ENCODE measurements around the gene C17orf58. TPM values are rescaled to one million over a fixed set of nuclear protein-coding genes. Genes with fewer than 3 reads are reported as not detected.
A peak's percentile ranks its signal among the peaks of the same experiment; 100 is the strongest.
"Not testable (repeated sequence)": the region's sequence is repeated elsewhere in the genome, so short reads cannot be mapped to it uniquely, and the experiment has no call there.

The C17orf58 gene
- total and polyA plus RNA-seq, 2 of the 8 experiments (the other 6 are each of a cell fraction or from before 2014, with no cell fraction given): 22.6 to 24.1 TPM

DNA sequence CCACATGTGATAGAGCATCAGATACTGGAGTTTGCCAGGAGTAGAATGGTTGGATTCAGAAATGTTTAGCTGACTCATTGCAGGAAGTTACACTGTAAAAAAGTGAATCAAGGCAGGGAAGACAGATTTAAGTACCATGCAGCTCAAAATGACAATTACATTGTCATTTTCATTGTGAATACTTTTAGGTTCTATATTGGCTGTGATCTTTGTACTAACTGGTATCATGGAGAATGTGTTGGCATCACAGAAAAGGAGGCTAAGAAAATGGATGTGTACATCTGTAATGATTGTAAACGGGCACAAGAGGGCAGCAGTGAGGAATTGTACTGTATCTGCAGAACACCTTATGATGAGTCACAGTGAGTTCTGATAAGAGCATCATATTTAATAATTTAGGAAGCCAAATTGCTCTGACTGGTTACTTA is 33.1 kb downstream of the C17orf58 start:
- H2BK12ac ChIP-seq (ENCODE audit: low read depth, low read length); H4K8ac ChIP-seq (ENCODE audit: extremely low read depth, insufficient read depth, low read length); H4K91ac ChIP-seq (replicated peaks; ENCODE audit: insufficient read length, low read length); POLR2A ChIA-PET (ENCODE audit: partially characterized antibody); H3K4me2 ChIP-seq (ENCODE audit: insufficient read depth in 1 of 2, low read depth in 2 of 2, low read length in 2 of 2); H3K23ac ChIP-seq (ENCODE audit: insufficient read length); H4K5ac ChIP-seq (ENCODE audit: insufficient read length, low read depth, low read length); H3K23me2 ChIP-seq (ENCODE audit: low read depth, low read length); H2BK5ac ChIP-seq (ENCODE audit: low read depth, low read length); H3K9ac ChIP-seq (replicated peaks in 1 of 4; ENCODE audit: extremely low read depth in 1 of 4, low read depth in 3 of 4, low read length in 3 of 4); H3K4me3 ChIP-seq (ENCODE audit: extremely low read depth in 1 of 4, insufficient read depth in 2 of 4, low read depth in 3 of 4, low read length in 4 of 4); H3K4ac ChIP-seq (replicated peaks; ENCODE audit: insufficient read length, low read depth, low read length); H3K4me1 ChIP-seq (replicated peaks in 1 of 4; ENCODE audit: control insufficient read depth in 3 of 4, insufficient read depth in 4 of 4, low read length in 3 of 4); H2AFZ ChIP-seq (ENCODE audit: low read length); H4K20me1 ChIP-seq (replicated peaks in 1 of 2; ENCODE audit: control insufficient read depth in 1 of 2, insufficient read depth in 2 of 2, low read length in 2 of 2); H3K18ac ChIP-seq (ENCODE audit: extremely low read depth, low read length); H3K9me3 ChIP-seq (ENCODE audit: insufficient read depth in 2 of 2, low read depth in 1 of 2, low read length in 1 of 2); H3K27ac ChIP-seq (ENCODE audit: low read depth, low read length); H3K79me2 ChIP-seq (ENCODE audit: control insufficient read depth in 1 of 2, insufficient read depth in 2 of 2, low read length in 2 of 2); FAIRE-seq; H3K56ac ChIP-seq (replicated peaks; ENCODE audit: insufficient read length, low read depth, low read length); H2BK20ac ChIP-seq (ENCODE audit: low read length); H2BK120ac ChIP-seq (replicated peaks; ENCODE audit: low read depth, low read length); H3K14ac ChIP-seq (ENCODE audit: insufficient read length); H2AK5ac ChIP-seq (ENCODE audit: low read depth, low read length); H2BK15ac ChIP-seq (ENCODE audit: low read length); H3K27me3 ChIP-seq (replicated peaks in 1 of 4; ENCODE audit: control insufficient read depth in 3 of 4, extremely low read depth in 1 of 4, insufficient read depth in 3 of 4, low read length in 3 of 4); H3K79me1 ChIP-seq (ENCODE audit: low read depth, low read length): not testable (repeated sequence)
- TF ChIP-seq RAD21 (IDR thresholded peaks at IDR 0.05 in 1 of 2, conservative IDR thresholded peaks at IDR 0.05 in 1 of 2; ENCODE audit: low read depth in 2 of 2, low read length in 2 of 2) (peak; percentile 44), JUND (IDR thresholded peaks at IDR 0.05; ENCODE audit: low read length) (peak; percentile 60; the same call in 1 of the 2 replicates), BACH1 (IDR thresholded peaks at IDR 0.05; ENCODE audit: low read length) (peak; percentile 31; the same call in 1 of the 2 replicates), MAFK (IDR thresholded peaks at IDR 0.05; ENCODE audit: low read depth, low read length) (peak; percentile 41; the same call in 1 of the 2 replicates)
- TF ChIP-seq, protein P1, sequence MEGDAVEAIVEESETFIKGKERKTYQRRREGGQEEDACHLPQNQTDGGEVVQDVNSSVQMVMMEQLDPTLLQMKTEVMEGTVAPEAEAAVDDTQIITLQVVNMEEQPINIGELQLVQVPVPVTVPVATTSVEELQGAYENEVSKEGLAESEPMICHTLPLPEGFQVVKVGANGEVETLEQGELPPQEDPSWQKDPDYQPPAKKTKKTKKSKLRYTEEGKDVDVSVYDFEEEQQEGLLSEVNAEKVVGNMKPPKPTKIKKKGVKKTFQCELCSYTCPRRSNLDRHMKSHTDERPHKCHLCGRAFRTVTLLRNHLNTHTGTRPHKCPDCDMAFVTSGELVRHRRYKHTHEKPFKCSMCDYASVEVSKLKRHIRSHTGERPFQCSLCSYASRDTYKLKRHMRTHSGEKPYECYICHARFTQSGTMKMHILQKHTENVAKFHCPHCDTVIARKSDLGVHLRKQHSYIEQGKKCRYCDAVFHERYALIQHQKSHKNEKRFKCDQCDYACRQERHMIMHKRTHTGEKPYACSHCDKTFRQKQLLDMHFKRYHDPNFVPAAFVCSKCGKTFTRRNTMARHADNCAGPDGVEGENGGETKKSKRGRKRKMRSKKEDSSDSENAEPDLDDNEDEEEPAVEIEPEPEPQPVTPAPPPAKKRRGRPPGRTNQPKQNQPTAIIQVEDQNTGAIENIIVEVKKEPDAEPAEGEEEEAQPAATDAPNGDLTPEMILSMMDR (IDR thresholded peaks at IDR 0.05; ENCODE audit: control extremely low read depth in 1 of 3, insufficient read depth in 1 of 3, low read depth in 1 of 3, low read length in 3 of 3): peak in 2 of 3 experiments; percentile 33 to 52; a peak in 2 of 4 replicates
- WGBS, 2 experiments (ENCODE audit: extremely low coverage in 1 of 2, insufficient coverage in 1 of 2, insufficient read length in 1 of 2, insufficient replicate concordance in 2 of 2, low coverage in 1 of 2, low lambda C conversion rate in 2 of 2, missing lambda C conversion rate in 1 of 2): 6% methylated on average over 1 of the region's 1 CpG; no CpG with 5 or more reads in 1 of the 2 experiments
- peak in 1 of 2 experiments; percentile 61 for DNase-seq (ENCODE audit: low read depth in 1 of 2, low spot score in 2 of 2)
- CTCF ChIA-PET (ENCODE audit: partially characterized antibody): interaction anchor here (0.6 to 3.3 kb wide), 13 partner anchors 10 to 688 kb away, joined by 3 to 12 read pairs (median 4); no protein-coding TSS in a partner anchor
- H3K36me3 ChIP-seq (ENCODE audit: control insufficient read depth in 2 of 4, insufficient read depth in 4 of 4, low read length in 3 of 4): peaks cover 8 to 58% (median 31%) of the 10 kb centered on the region in 4 experiments

All from H1 (cell line).